Mesendoderm (in vitro differentiated cells): Measurements from ENCODE around the gene MYLK3.

Experiments used
- DNase-seq: peaks from one replicate; pipeline ENCODE4 v3.0.0; 2013
- H2AK5ac ChIP-seq: 2 replicates; pipeline ENCODE4 v1.6.1; 2013; ENCODE audit warnings: low read length, inconsistent platforms
- H2BK120ac ChIP-seq: 2 replicates; pipeline ENCODE4 v1.6.1; 2013; ENCODE audit warnings: low read depth, mild to moderate bottlenecking, low read length, moderate library complexity, mixed read lengths
- H2BK15ac ChIP-seq: replicated peaks from 2 replicates; pipeline ENCODE4 v1.6.1; 2013; ENCODE audit warnings: low read depth, mild to moderate bottlenecking, moderate library complexity
- H2BK5ac ChIP-seq: 2 replicates; pipeline ENCODE4 v1.6.1; 2013; ENCODE audit warnings: low read length, inconsistent platforms
- H3K18ac ChIP-seq: 2 replicates; pipeline ENCODE4 v1.6.1; 2013; ENCODE audit warnings: mild to moderate bottlenecking, low read length, mixed read lengths
- H3K23ac ChIP-seq: one replicate; pipeline ENCODE4 v1.6.1; 2013; ENCODE audit warnings: low read length
- H3K27ac ChIP-seq: 2 replicates; pipeline ENCODE4 v1.5.1; 2013; ENCODE audit warnings: low read depth, mild to moderate bottlenecking, inconsistent platforms, low read length, moderate library complexity
- H3K27me3 ChIP-seq: 2 replicates; pipeline ENCODE4 v1.6.1; 2013; ENCODE audit warnings: low read length, control low read depth, mild to moderate bottlenecking, inconsistent platforms; ENCODE audit not compliant: insufficient read depth, poor library complexity
- H3K36me3 ChIP-seq: 2 replicates; pipeline ENCODE4 v1.6.1; 2013; ENCODE audit warnings: low read length, inconsistent platforms; ENCODE audit not compliant: control insufficient read depth, insufficient read depth
- H3K4ac ChIP-seq: one replicate; pipeline ENCODE4 v1.6.1; 2013; ENCODE audit warnings: low read depth, mild to moderate bottlenecking, low read length, moderate library complexity
- H3K4me1 ChIP-seq: 2 replicates; pipeline ENCODE4 v1.6.1; 2013; ENCODE audit warnings: low read depth, low read length, inconsistent platforms; ENCODE audit not compliant: control insufficient read depth
- H3K4me2 ChIP-seq: 2 replicates; pipeline ENCODE4 v1.6.1; 2013; ENCODE audit warnings: low read length
- H3K4me3 ChIP-seq: 2 replicates; pipeline ENCODE4 v1.5.1; 2013; ENCODE audit warnings: mild to moderate bottlenecking, low read length
- H3K56ac ChIP-seq: one replicate; pipeline ENCODE4 v1.6.1; 2013; ENCODE audit warnings: low read length
- H3K79me1 ChIP-seq: 2 replicates; pipeline ENCODE4 v1.6.1; 2013; ENCODE audit warnings: low read length, inconsistent platforms
- H3K79me2 ChIP-seq: 2 replicates; pipeline ENCODE4 v1.6.1; 2013; ENCODE audit warnings: mild to moderate bottlenecking, low read length; ENCODE audit not compliant: control insufficient read depth, insufficient read depth
- H3K9ac ChIP-seq: 2 replicates; pipeline ENCODE4 v1.6.1; 2013; ENCODE audit warnings: low read length, inconsistent platforms
- H4K5ac ChIP-seq: one replicate; pipeline ENCODE4 v1.6.1; 2013; ENCODE audit warnings: low read length
- H4K8ac ChIP-seq: one replicate; pipeline ENCODE4 v1.6.1; 2013; ENCODE audit warnings: low read depth, mild to moderate bottlenecking, control low read depth, low read length, moderate library complexity
- WGBS: extraction: QIAGEN DNeasy Blood & Tissue Kit; methylation state at CpG from one replicate; pipeline ENCODE4 v1.1.7; 2013; ENCODE audit warnings: low lambda C conversion rate, missing lambda C conversion rate; ENCODE audit not compliant: insufficient coverage; ENCODE audit errors: extremely low coverage; 5-methylcytosine and 5-hydroxymethylcytosine counted together

MYLK3 gene

GRCh38 chr16:46783800-46784199 is 35.7 kb upstream of the MYLK3 start:
- Histone ChIP-seq H2BK120ac (no peak overlapping the region), H3K4me2 (no peak overlapping the region), H3K4me1 (peaks cover 2% of the 10 kb centered on the region), H3K79me1 (no peaks in the 10 kb centered on the region), H2BK15ac (no peak overlapping the region), H3K56ac (no peak overlapping the region), H3K27me3 (no peaks in the 10 kb centered on the region), H3K9ac (no peak overlapping the region), H3K18ac (no peak overlapping the region), H4K8ac (no peak overlapping the region), H3K23ac (no peak overlapping the region), H4K5ac (no peak overlapping the region), H3K79me2 (no peaks in the 10 kb centered on the region), H3K27ac (no peak overlapping the region), H3K4me3 (no peak overlapping the region), H2BK5ac (no peak overlapping the region), H3K4ac (no peak overlapping the region), H2AK5ac (no peak overlapping the region), H3K36me3 (no peaks in the 10 kb centered on the region)
- DNase-seq: no peak
- no CpG with 5 or more reads among the region's 4 CpGs for WGBS

GRCh38 chr16:46782320-46782719 is 34.2 kb upstream of the MYLK3 start:
- Histone ChIP-seq H3K4me2 (no peak overlapping the region), H3K56ac (no peak overlapping the region), H2BK120ac (no peak overlapping the region), H3K23ac (no peak overlapping the region), H2BK15ac (no peak overlapping the region), H3K79me1 (no peaks in the 10 kb centered on the region), H4K8ac (no peak overlapping the region), H2AK5ac (no peak overlapping the region), H3K9ac (no peak overlapping the region), H3K4me3 (no peak overlapping the region), H3K18ac (no peak overlapping the region), H3K27ac (no peak overlapping the region), H2BK5ac (no peak overlapping the region), H3K36me3 (no peaks in the 10 kb centered on the region), H3K79me2 (no peaks in the 10 kb centered on the region), H3K27me3 (no peaks in the 10 kb centered on the region), H3K4ac (no peak overlapping the region), H4K5ac (no peak overlapping the region), H3K4me1 (peaks cover 2% of the 10 kb centered on the region)
- WGBS: no CpG with 5 or more reads among the region's 2 CpGs
- DNase-seq: no peak

GRCh38 chr16:46777804-46778203 is 29.7 kb upstream of the MYLK3 start:
- no peaks in the 10 kb centered on the region for H3K79me1 ChIP-seq
- no peaks in the 10 kb centered on the region for H3K79me2 ChIP-seq
- H3K9ac ChIP-seq: no peak overlapping the region
- H3K27me3 ChIP-seq: no peaks in the 10 kb centered on the region
- H3K36me3 ChIP-seq: no peaks in the 10 kb centered on the region
- H4K8ac ChIP-seq: no peak overlapping the region
- no peak overlapping the region for H3K4me2 ChIP-seq
- H3K56ac ChIP-seq: no peak overlapping the region
- no peak overlapping the region for H2BK120ac ChIP-seq
- no peak overlapping the region for H3K27ac ChIP-seq
- no peak overlapping the region for H2AK5ac ChIP-seq
- DNase-seq: no peak
- H3K18ac ChIP-seq: no peak overlapping the region
- no peak overlapping the region for H2BK15ac ChIP-seq
- H3K23ac ChIP-seq: no peak overlapping the region
- no peak overlapping the region for H2BK5ac ChIP-seq
- H3K4me1 ChIP-seq: no peaks in the 10 kb centered on the region
- no peak overlapping the region for H3K4me3 ChIP-seq
- WGBS: no CpG with 5 or more reads among the region's 12 CpGs
- H4K5ac ChIP-seq: no peak overlapping the region
- H3K4ac ChIP-seq: no peak overlapping the region

GRCh38 chr16:46775214-46775613 is 27.1 kb upstream of the MYLK3 start:
- no peak overlapping the region for H3K23ac ChIP-seq
- H2BK5ac ChIP-seq: no peak overlapping the region
- no peaks in the 10 kb centered on the region for H3K27me3 ChIP-seq
- no peaks in the 10 kb centered on the region for H3K79me1 ChIP-seq
- no peak overlapping the region for H4K8ac ChIP-seq
- no peak overlapping the region for H4K5ac ChIP-seq
- H2BK120ac ChIP-seq: no peak overlapping the region
- H3K27ac ChIP-seq: no peak overlapping the region
- H2AK5ac ChIP-seq: no peak overlapping the region
- H3K18ac ChIP-seq: no peak overlapping the region
- no peak overlapping the region for H3K4me3 ChIP-seq
- H2BK15ac ChIP-seq: no peak overlapping the region
- no peaks in the 10 kb centered on the region for H3K4me1 ChIP-seq
- no peak overlapping the region for H3K4me2 ChIP-seq
- H3K9ac ChIP-seq: no peak overlapping the region
- no CpG with 5 or more reads among the region's 4 CpGs for WGBS
- no peak for DNase-seq
- H3K56ac ChIP-seq: no peak overlapping the region
- no peaks in the 10 kb centered on the region for H3K36me3 ChIP-seq
- H3K79me2 ChIP-seq: no peaks in the 10 kb centered on the region
- no peak overlapping the region for H3K4ac ChIP-seq

GRCh38 chr16:46774743-46775177 is 26.6 kb upstream of the MYLK3 start:
- WGBS: no CpG with 5 or more reads among the region's 3 CpGs
- no peak overlapping the region for H2BK120ac ChIP-seq
- no peak overlapping the region for H2BK15ac ChIP-seq
- no peak overlapping the region for H3K56ac ChIP-seq
- H4K8ac ChIP-seq: no peak overlapping the region
- no peak overlapping the region for H2BK5ac ChIP-seq
- H3K79me2 ChIP-seq: no peaks in the 10 kb centered on the region
- no peaks in the 10 kb centered on the region for H3K79me1 ChIP-seq
- H3K18ac ChIP-seq: no peak overlapping the region
- no peak overlapping the region for H3K4me2 ChIP-seq
- H3K36me3 ChIP-seq: no peaks in the 10 kb centered on the region
- H3K4ac ChIP-seq: no peak overlapping the region
- H4K5ac ChIP-seq: no peak overlapping the region
- no peak for DNase-seq
- H3K9ac ChIP-seq: no peak overlapping the region
- no peak overlapping the region for H3K27ac ChIP-seq
- no peak overlapping the region for H3K23ac ChIP-seq
- no peaks in the 10 kb centered on the region for H3K27me3 ChIP-seq
- H2AK5ac ChIP-seq: no peak overlapping the region
- H3K4me1 ChIP-seq: no peaks in the 10 kb centered on the region
- no peak overlapping the region for H3K4me3 ChIP-seq

GRCh38 chr16:46772463-46772862 is 24.3 kb upstream of the MYLK3 start:
- Histone ChIP-seq H3K27me3 (no peaks in the 10 kb centered on the region), H3K4me1 (no peaks in the 10 kb centered on the region), H2AK5ac (no peak overlapping the region), H3K4ac (no peak overlapping the region), H4K8ac (no peak overlapping the region), H3K36me3 (no peaks in the 10 kb centered on the region), H3K56ac (no peak overlapping the region), H3K79me1 (no peaks in the 10 kb centered on the region), H2BK5ac (no peak overlapping the region), H3K4me2 (no peak overlapping the region), H3K9ac (no peak overlapping the region), H3K18ac (no peak overlapping the region), H3K4me3 (no peak overlapping the region), H3K79me2 (no peaks in the 10 kb centered on the region), H2BK15ac (no peak overlapping the region), H2BK120ac (no peak overlapping the region), H4K5ac (no peak overlapping the region), H3K27ac (no peak overlapping the region), H3K23ac (no peak overlapping the region)
- DNase-seq: no peak
- no CpG with 5 or more reads among the region's 4 CpGs for WGBS
